Neuronal stem cell (in vitro differentiated cells): ENCODE measurements around the gene MFF. TPM values are rescaled to one million over a fixed set of nuclear protein-coding genes. Genes with fewer than 3 reads are reported as not detected.

Experiments used
- DNase-seq: peaks from one replicate; pipeline ENCODE4 v3.0.0-alpha.2; 2013; ENCODE audit warnings: low spot score
- H2AFZ ChIP-seq: one replicate; pipeline ENCODE4 v1.6.1; 2013; ENCODE audit warnings: mild to moderate bottlenecking, low read length, inconsistent platforms
- H2AK5ac ChIP-seq: 2 replicates; pipeline ENCODE4 v1.6.1; 2013; ENCODE audit warnings: low read depth, mild to moderate bottlenecking, inconsistent platforms, low read length, moderate library complexity, mixed read lengths
- H2BK120ac ChIP-seq: 2 replicates; pipeline ENCODE4 v1.6.1; 2013; ENCODE audit warnings: low read depth, mild to moderate bottlenecking, inconsistent platforms, low read length, moderate library complexity, mixed read lengths
- H2BK12ac ChIP-seq: one replicate; pipeline ENCODE4 v1.6.1; 2013; ENCODE audit warnings: low read length, inconsistent platforms
- H2BK15ac ChIP-seq: 2 replicates; pipeline ENCODE4 v1.6.1; 2013; ENCODE audit warnings: mild to moderate bottlenecking, low read length, inconsistent platforms, mixed read lengths
- H2BK5ac ChIP-seq: one replicate; pipeline ENCODE4 v1.6.1; 2013; ENCODE audit warnings: inconsistent platforms, mild to moderate bottlenecking, low read length, moderate library complexity
- H3K14ac ChIP-seq: one replicate; pipeline ENCODE4 v1.6.1; 2013; ENCODE audit warnings: low read length, inconsistent platforms
- H3K18ac ChIP-seq: 2 replicates; pipeline ENCODE4 v1.6.1; 2013; ENCODE audit warnings: low read length, inconsistent platforms
- H3K23ac ChIP-seq: 2 replicates; pipeline ENCODE4 v1.6.1; 2013; ENCODE audit warnings: low read depth, mild to moderate bottlenecking, mixed read lengths, low read length, inconsistent platforms; ENCODE audit not compliant: poor library complexity
- H3K27ac ChIP-seq: replicated peaks from 3 replicates; pipeline ENCODE4 v1.5.1; 2013; ENCODE audit warnings: low read length, inconsistent platforms
- H3K27me3 ChIP-seq, 3 experiments: 2 replicates each; pipeline ENCODE4 v1.6.1; 2013; ENCODE audit warnings: low read length in 3 of 3, mild to moderate bottlenecking in 2 of 3, inconsistent platforms in 1 of 3, low read depth in 1 of 3, mixed read lengths in 1 of 3, moderate library complexity in 1 of 3; ENCODE audit not compliant: control insufficient read depth in 3 of 3, insufficient read depth in 3 of 3
- H3K36me3 ChIP-seq, 2 donors: replicated peaks in 1 of 2; 2 replicates each; pipeline ENCODE4 v1.6.1; 2013; ENCODE audit warnings: low read length in 2 of 2; ENCODE audit not compliant: control insufficient read depth in 2 of 2, insufficient read depth in 2 of 2
- H3K4ac ChIP-seq: 2 replicates; pipeline ENCODE4 v1.6.1; 2013; ENCODE audit warnings: inconsistent platforms, mild to moderate bottlenecking, low read length, moderate library complexity
- H3K4me1 ChIP-seq, 2 donors: 1 replicate in 1 of 2; 2 replicates in 1 of 2; pipeline ENCODE4 v1.6.1; 2013; ENCODE audit warnings: low read length in 2 of 2, low read depth in 1 of 2; ENCODE audit not compliant: control insufficient read depth in 2 of 2, insufficient read depth in 1 of 2
- H3K4me2 ChIP-seq: one replicate; pipeline ENCODE4 v1.6.1; 2013; ENCODE audit warnings: mild to moderate bottlenecking, low read length, inconsistent platforms; ENCODE audit not compliant: insufficient read depth, poor library complexity, severe bottlenecking
- H3K4me3 ChIP-seq, 2 donors: 2 replicates each; pipeline ENCODE4 v1.5.1; 2013; ENCODE audit warnings: low read length in 2 of 2, mild to moderate bottlenecking in 2 of 2, inconsistent platforms in 1 of 2, moderate library complexity in 1 of 2
- H3K79me1 ChIP-seq: one replicate; pipeline ENCODE4 v1.6.1; 2013; ENCODE audit warnings: low read depth, mild to moderate bottlenecking, inconsistent platforms, low read length, moderate library complexity
- H3K9ac ChIP-seq: one replicate; pipeline ENCODE4 v1.6.1; 2013; ENCODE audit warnings: mild to moderate bottlenecking, low read depth, low read length, inconsistent platforms; ENCODE audit not compliant: poor library complexity
- H3K9me3 ChIP-seq, 2 donors: replicated peaks in 1 of 2; 2 replicates each; pipeline versions ENCODE3 to v1.6.1; 2013; ENCODE audit warnings: low read length in 2 of 2, mild to moderate bottlenecking in 2 of 2, inconsistent platforms in 1 of 2, low read depth in 1 of 2, mixed read lengths in 1 of 2, moderate library complexity in 1 of 2; ENCODE audit not compliant: control insufficient read depth in 2 of 2, insufficient read depth in 1 of 2
- H4K8ac ChIP-seq: one replicate; pipeline ENCODE4 v1.6.1; 2013; ENCODE audit warnings: low read depth, mild to moderate bottlenecking, inconsistent platforms, low read length, moderate library complexity
- H4K91ac ChIP-seq: one replicate; pipeline ENCODE4 v1.6.1; 2013; ENCODE audit warnings: low read length, low read depth, mild to moderate bottlenecking, inconsistent platforms; ENCODE audit not compliant: poor library complexity
- WGBS, 2 donors: extraction: QIAGEN DNeasy Blood & Tissue Kit; methylation state at CpG; one replicate each; pipeline ENCODE4 v1.1.7; 2013; ENCODE audit warnings: missing lambda C conversion rate in 2 of 2, mixed read lengths in 1 of 2; ENCODE audit not compliant: insufficient read length in 2 of 2, insufficient replicate concordance in 1 of 2; ENCODE audit errors: extremely low coverage in 2 of 2; 5-methylcytosine and 5-hydroxymethylcytosine counted together
- polyA plus RNA-seq, 2 experiments: library from polyadenylated mRNA; stranded (reverse); fragments of 200-250 nt; gene quantifications; one replicate each; pipeline ENCODE4 v1.2.3, GENCODE V29; 2013

Gene MFF
- polyA plus RNA-seq (2013, experiment 1 of 2): 107 TPM
- 112 TPM for polyA plus RNA-seq (2013, experiment 2 of 2)

DNA sequence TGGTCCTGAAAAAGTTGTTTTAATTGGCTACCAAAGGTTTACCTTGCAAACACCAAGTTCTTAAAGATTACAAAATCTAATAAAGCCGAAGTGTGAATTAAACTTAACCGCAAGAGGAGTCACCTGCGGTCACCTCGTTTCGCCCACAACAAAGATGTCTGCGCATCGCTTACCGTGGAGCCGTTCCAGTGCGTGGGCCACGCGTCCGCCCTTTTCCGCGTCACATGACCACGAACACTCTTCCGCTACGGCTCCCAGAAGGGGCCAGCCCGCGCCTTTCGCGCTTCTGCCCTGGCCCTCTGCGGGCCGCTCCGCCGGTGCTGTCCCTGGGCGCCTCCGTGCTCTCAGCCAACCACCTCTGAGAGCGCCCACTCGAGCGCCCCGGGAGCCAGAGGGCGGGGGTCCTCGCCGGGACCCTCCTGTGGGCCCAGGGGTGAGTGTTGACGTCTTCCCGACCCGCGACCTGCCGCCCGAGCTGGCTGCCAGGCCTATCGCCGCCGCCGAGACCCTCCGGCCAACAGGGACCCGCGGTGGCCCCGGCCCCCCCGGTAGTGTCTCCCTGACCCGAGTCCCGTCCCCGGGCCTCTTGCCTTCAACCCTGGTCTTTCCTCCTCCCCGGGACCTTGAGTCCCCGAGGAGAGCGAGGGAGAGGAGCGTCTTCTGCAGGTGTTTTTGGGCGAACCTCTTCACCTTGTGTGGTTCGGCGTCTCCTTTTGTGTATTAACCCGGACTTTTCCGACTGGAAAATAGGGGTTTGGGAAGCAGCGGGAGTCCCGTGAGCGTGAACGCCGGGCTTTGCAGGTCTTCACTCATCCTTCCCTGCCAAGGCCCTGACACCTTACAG, at the start of gene MFF:
Gene MFF (plus strand): TSS at position 257 of the 844 bp plus-strand sequence. CDS start 5,415 bp downstream, outside the sequence.
- Histone ChIP-seq H2BK5ac (peak within 1 kb of the TSS; percentile 87), H2AFZ (peak within 1 kb of the TSS; percentile 97), H3K9ac (peak within 1 kb of the TSS; percentile 90), H3K4ac (no peak within 1 kb of the TSS), H3K14ac (no peak within 1 kb of the TSS), H3K4me3 (peak within 1 kb of the TSS; percentile 66 to 87), H2BK120ac (no peak within 1 kb of the TSS), H2BK12ac (no peak within 1 kb of the TSS), H3K18ac (peak within 1 kb of the TSS; percentile 98), H3K27me3 (no peaks in the 10 kb centered on the region), H2AK5ac (peak within 1 kb of the TSS; percentile 63), H4K8ac (no peak within 1 kb of the TSS), H3K27ac (peak within 1 kb of the TSS; percentile 69), H3K79me1 (peaks cover 7% of the 10 kb centered on the region), H3K4me1 (peaks cover 0 to 4% of the 10 kb centered on the region in 2 donors), H2BK15ac (no peak within 1 kb of the TSS), H3K4me2 (peak within 1 kb of the TSS; percentile 60), H3K36me3 (peaks cover 0 to 19% of the 10 kb centered on the region in 2 donors), H4K91ac (no peak within 1 kb of the TSS), H3K9me3 (peaks cover 3 to 6% of the 10 kb centered on the region in 2 donors), H3K23ac (peak within 1 kb of the TSS; percentile 65)
- no CpG with 5 or more reads among the region's 67 CpGs for WGBS, 2 donors
- DNase-seq: peak; percentile 70

DNA sequence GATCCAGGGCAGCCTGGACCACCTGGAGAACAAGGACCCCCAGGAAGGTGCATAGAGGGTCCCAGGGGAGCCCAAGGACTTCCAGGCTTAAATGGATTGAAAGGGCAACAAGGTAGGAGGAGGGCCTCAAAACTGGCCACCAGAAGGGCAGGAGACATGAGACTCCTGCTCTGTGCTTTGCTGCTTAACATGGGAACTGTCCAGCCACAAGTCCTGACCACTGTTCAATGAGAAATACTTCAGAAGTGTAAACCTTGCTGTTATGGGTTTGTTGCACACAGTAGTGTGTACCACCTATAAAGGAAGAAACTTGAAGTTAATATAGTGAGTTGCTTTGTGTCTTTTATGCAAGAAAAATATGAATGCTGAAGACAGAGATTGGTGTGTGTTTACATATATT, 44.2 kb upstream of the MFF start:
- no peak overlapping the region for H2BK12ac ChIP-seq
- H3K4me3 ChIP-seq: no peak overlapping the region
- no peak overlapping the region for H3K4ac ChIP-seq
- H3K9ac ChIP-seq: no peak overlapping the region
- H3K79me1 ChIP-seq: no peaks in the 10 kb centered on the region
- no peak overlapping the region for H3K14ac ChIP-seq
- H2AK5ac ChIP-seq: no peak overlapping the region
- no peak overlapping the region for H2BK120ac ChIP-seq
- no peak overlapping the region for H3K23ac ChIP-seq
- no peak overlapping the region for H3K27ac ChIP-seq
- DNase-seq: no peak
- no peak overlapping the region for H3K18ac ChIP-seq
- no peak overlapping the region for H2BK15ac ChIP-seq
- no peak overlapping the region for H4K91ac ChIP-seq
- no peak overlapping the region for H4K8ac ChIP-seq
- no peak overlapping the region for H2BK5ac ChIP-seq
- H2AFZ ChIP-seq: no peak overlapping the region
- no peaks in the 10 kb centered on the region for H3K9me3 ChIP-seq
- H3K27me3 ChIP-seq: no peaks in the 10 kb centered on the region
- H3K4me2 ChIP-seq: no peak overlapping the region
- no peaks in the 10 kb centered on the region for H3K36me3 ChIP-seq
- H3K4me1 ChIP-seq: no peaks in the 10 kb centered on the region

DNA sequence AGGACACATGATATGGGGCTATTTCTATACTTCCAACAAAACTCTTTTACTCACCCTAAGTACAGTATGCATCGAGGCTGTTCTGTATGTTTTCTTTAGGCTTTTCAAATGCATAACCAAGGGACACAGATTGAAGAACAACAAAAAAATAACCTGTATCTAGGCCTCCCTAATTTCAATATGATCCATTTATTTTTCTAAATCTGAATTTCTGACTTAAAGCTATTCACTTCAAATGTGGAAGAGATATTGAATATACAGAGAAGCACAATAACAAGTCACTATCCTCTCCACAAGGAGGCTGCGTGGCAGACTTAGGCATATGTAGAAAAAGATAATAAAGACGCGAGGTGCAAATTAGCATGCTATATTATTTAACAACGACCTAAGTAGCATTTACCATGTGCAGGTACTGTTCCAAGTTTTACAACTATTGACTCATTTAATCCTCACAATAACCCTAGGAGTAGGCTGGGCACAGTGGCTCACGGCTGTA, 39.3 kb upstream of the MFF start:
- no CpG with 5 or more reads among the region's 6 CpGs for WGBS, 2 donors
- no peaks in the 10 kb centered on the region for H3K4me1 ChIP-seq

GRCh38 chr2:227287771-227288170, 37.3 kb upstream of the MFF start:
- H3K4me2 ChIP-seq: no peak overlapping the region
- no peak overlapping the region for H3K18ac ChIP-seq
- H2AK5ac ChIP-seq: no peak overlapping the region
- H3K9me3 ChIP-seq: no peaks in the 10 kb centered on the region
- no CpG with 5 or more reads among the region's 5 CpGs for WGBS, 2 donors
- no peak overlapping the region for H2AFZ ChIP-seq
- H3K4me1 ChIP-seq: no peaks in the 10 kb centered on the region
- H3K36me3 ChIP-seq: no peaks in the 10 kb centered on the region
- no peak overlapping the region for H2BK120ac ChIP-seq
- no peak overlapping the region for H2BK12ac ChIP-seq
- no peak overlapping the region for H3K9ac ChIP-seq
- no peak overlapping the region for H3K23ac ChIP-seq
- H3K14ac ChIP-seq: no peak overlapping the region
- no peak overlapping the region for H2BK5ac ChIP-seq
- H3K4me3 ChIP-seq: no peak overlapping the region
- H3K79me1 ChIP-seq: no peaks in the 10 kb centered on the region
- H4K8ac ChIP-seq: no peak overlapping the region
- no peak overlapping the region for H4K91ac ChIP-seq
- H2BK15ac ChIP-seq: no peak overlapping the region
- no peak overlapping the region for H3K4ac ChIP-seq
- H3K27ac ChIP-seq: no peak overlapping the region
- H3K27me3 ChIP-seq: no peaks in the 10 kb centered on the region
- DNase-seq: no peak

More for the DNA sequence above, 39.3 kb upstream of the MFF start:
- Histone ChIP-seq H3K27ac (no peak overlapping the region), H2BK120ac (no peak overlapping the region), H2AFZ (no peak overlapping the region), H3K9ac (no peak overlapping the region), H2BK15ac (no peak overlapping the region), H3K14ac (no peak overlapping the region), H2BK12ac (no peak overlapping the region), H3K36me3 (no peaks in the 10 kb centered on the region), H3K27me3 (no peaks in the 10 kb centered on the region), H3K23ac (no peak overlapping the region), H3K4ac (no peak overlapping the region), H3K18ac (no peak overlapping the region), H4K8ac (no peak overlapping the region), H2BK5ac (no peak overlapping the region), H2AK5ac (no peak overlapping the region), H4K91ac (no peak overlapping the region), H3K79me1 (no peaks in the 10 kb centered on the region), H3K4me3 (no peak overlapping the region), H3K4me2 (no peak overlapping the region), H3K9me3 (no peaks in the 10 kb centered on the region)
- no peak for DNase-seq
